HEK293 (cell line): ENCODE measurements around the gene CD19.
"Not testable (repeated sequence)": the region's sequence is repeated elsewhere in the genome, so short reads cannot be mapped to it uniquely, and the experiment has no call there.

ENCODE experiments used
- CTCF ChIA-PET: fragments of 350-600 bp; formaldehyde crosslinking; extraction: SDS; loops from one replicate; lab custom pipeline; 2021; ENCODE audit warnings: antibody characterized with exemption; lab: Yijun Ruan, JAX
- POLR2A ChIA-PET: fragments of 300-600 bp; formaldehyde crosslinking; extraction: SDS; loops from one replicate; lab custom pipeline; 2020; ENCODE audit warnings: antibody characterized with exemption, inconsistent platforms; lab: Yijun Ruan, JAX
- H3K27ac ChIP-seq: fragments of 200-500 bp; sonication (Bioruptor generic); 2 replicates; pipeline ENCODE4 v1.5.1; 2014; ENCODE audit warnings: low read depth, low read length, control low read depth, inconsistent platforms; ENCODE audit errors: extremely low read depth
- H3K36me3 ChIP-seq, 2 experiments: fragments of 200-500 bp in 1 of 2; sonication (Bioruptor generic) in 1 of 2; 1 replicate in 1 of 2; 2 replicates in 1 of 2; pipeline ENCODE4 v1.5.1; 2014 to 2017; ENCODE audit warnings: inconsistent platforms in 2 of 2, low read length in 2 of 2; ENCODE audit not compliant: control insufficient read depth in 2 of 2, insufficient read depth in 1 of 2
- H3K4me1 ChIP-seq: fragments of 200-500 bp; sonication (Bioruptor generic); 2 replicates; pipeline ENCODE4 v1.5.1; 2014; ENCODE audit warnings: mild to moderate bottlenecking, low read length, inconsistent platforms; ENCODE audit not compliant: control insufficient read depth, insufficient read depth
- H3K4me3 ChIP-seq: 2 replicates; pipeline ENCODE4 v1.5.1; 2011; ENCODE audit warnings: low read depth, mild to moderate bottlenecking, control low read depth, low read length, moderate library complexity
- H3K9me3 ChIP-seq: fragments of 200-500 bp; sonication (Bioruptor generic); 2 replicates; pipeline ENCODE4 v1.5.1; 2014; ENCODE audit warnings: low read depth, low read length, inconsistent platforms; ENCODE audit not compliant: control insufficient read depth, insufficient read depth
- GLIS2 ChIP-seq: fragments of 450-650 bp; formaldehyde crosslinking; IDR thresholded peaks from 2 replicates; pipeline ENCODE4 v1.5.1; 2016; ENCODE audit warnings: missing biosample characterization, missing genetic modification characterization
- KLF10 ChIP-seq: fragments of 450-650 bp; IDR thresholded peaks from 2 replicates; pipeline ENCODE4 v1.5.1; 2018; ENCODE audit warnings: missing biosample characterization, mild to moderate bottlenecking, missing genetic modification characterization
- KLF9 ChIP-seq: fragments of 450-650 bp; formaldehyde crosslinking; IDR thresholded peaks from 2 replicates; pipeline ENCODE4 v1.5.1; 2016; ENCODE audit warnings: missing biosample characterization, missing genetic modification characterization, low read depth
- ZFP3 ChIP-seq: fragments of 450-650 bp; formaldehyde crosslinking; IDR thresholded peaks from 2 replicates; pipeline ENCODE4 v1.5.1; 2016; ENCODE audit warnings: low read depth, missing biosample characterization, missing genetic modification characterization
- ZNF121 ChIP-seq: fragments of 450-650 bp; formaldehyde crosslinking; IDR thresholded peaks from 2 replicates; pipeline ENCODE4 v1.5.1; 2016; ENCODE audit warnings: missing biosample characterization, missing genetic modification characterization
- ZNF211 ChIP-seq: fragments of 450-650 bp; formaldehyde crosslinking; IDR thresholded peaks from 2 replicates; pipeline ENCODE4 v1.5.1; 2016; ENCODE audit warnings: low read depth, missing biosample characterization, missing genetic modification characterization
- ZNF433 ChIP-seq: fragments of 450-650 bp; formaldehyde crosslinking; IDR thresholded peaks from 2 replicates; pipeline ENCODE4 v1.5.1; 2016; ENCODE audit warnings: missing biosample characterization, missing genetic modification characterization, low read depth
- ZNF664 ChIP-seq: fragments of 450-650 bp; formaldehyde crosslinking; IDR thresholded peaks from 2 replicates; pipeline ENCODE4 v1.5.1; 2016; ENCODE audit warnings: missing biosample characterization, missing genetic modification characterization
- TF ChIP-seq, protein P1 (sequence below): fragments of 450-650 bp; formaldehyde crosslinking; IDR thresholded peaks from 2 replicates; pipeline ENCODE4 v1.5.1; 2016; ENCODE audit warnings: missing biosample characterization, missing genetic modification characterization, low read depth
- TF ChIP-seq, protein P2 (sequence below): fragments of 450-650 bp; formaldehyde crosslinking; IDR thresholded peaks from 2 replicates; pipeline ENCODE4 v1.5.1; 2016; ENCODE audit warnings: missing biosample characterization, missing genetic modification characterization

Gene CD19

DNA sequence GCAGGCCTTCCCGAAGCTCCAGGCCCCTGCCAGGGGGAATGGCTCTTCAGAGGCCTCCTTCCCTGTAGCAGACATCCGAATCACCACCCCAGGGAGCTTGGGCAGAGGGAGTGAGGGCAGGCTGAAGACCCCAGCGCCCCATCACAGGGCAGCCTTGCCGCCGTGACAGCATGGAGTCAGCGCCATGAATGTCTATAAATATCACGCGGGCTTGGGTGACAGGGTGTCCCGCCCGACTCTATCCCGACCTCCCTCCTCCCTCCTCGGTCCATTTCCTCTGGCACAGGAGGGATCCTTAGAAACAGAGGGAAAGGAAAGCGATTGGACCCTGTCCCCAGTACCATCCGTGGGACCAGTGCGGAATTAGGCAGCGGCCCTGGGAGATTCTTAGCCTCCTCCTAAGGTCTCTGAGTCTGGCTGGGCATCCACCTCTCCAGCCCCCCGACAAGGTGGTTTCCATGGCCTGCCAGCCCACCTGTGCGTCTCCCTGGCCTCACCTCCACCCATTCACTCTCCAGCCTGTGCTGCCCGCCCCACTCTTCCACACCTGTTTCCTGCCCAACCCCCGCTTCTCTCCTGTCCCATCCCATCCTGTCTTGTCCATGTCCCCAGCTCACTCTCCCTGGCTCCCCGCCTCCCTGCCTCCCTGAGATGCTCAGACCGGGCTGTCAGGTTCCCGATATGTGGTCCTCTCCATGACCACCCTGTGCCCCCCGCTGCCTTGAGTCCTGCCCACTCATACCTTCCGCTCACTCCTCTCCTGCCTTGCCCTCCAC lies 48.4 kb upstream of the CD19 start (continued):
- TF ChIP-seq ZNF211 (tag by site-specific recombination) (no peak), KLF9 (tag by site-specific recombination) (no peak)

DNA sequence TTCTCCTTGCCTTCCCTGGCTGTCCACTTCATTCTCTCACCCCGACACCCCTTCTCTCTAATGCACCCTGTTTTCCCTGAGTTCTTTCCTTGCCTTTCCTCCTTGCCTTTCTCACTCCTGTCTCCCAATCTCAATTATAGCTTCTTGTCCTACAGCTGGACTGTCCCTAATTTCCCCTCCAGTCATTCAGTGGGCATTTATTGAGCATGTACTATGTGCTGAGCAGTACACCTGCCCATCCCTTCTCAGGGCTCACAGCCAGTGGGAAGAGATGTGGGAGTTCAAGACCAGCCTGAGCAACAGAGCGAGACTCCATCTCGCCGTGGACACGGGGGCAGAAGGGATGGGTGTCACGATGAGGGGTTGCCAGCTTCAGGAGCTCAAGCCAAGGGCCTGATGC lies 47.7 kb upstream of the CD19 start:
- TF ChIP-seq KLF10 (tag by site-specific recombination) (no peak), ZNF664 (tag by site-specific recombination) (peak; percentile 98), GLIS2 (tag by site-specific recombination) (no peak)

DNA sequence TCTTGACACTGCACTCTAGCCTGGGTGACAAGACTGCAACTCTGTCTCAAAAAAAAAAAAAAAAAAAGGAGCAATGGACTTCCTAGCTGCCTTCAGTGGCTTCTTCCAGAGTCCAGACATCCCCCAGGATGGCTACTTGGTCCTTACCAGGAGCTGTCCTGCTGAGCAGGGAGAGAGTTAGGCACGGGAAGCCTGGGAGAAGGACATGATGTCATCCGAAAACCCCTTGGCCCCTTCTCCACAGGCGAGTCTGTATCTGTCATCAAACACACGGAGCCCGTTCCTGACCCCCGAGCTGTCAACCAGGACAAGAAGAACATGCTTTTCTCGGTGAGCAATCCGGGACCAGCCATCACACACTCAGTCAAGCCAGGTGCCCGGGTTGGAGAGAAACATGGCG lies 44.8 kb upstream of the CD19 start:
- ChIA-PET CTCF (interaction anchor here (1.3 kb wide), 1 partner anchor 13 kb away, joined by 3 read pairs; no protein-coding TSS in a partner anchor), POLR2A (interaction anchor here (0.7 kb wide), 1 partner anchor 26 kb away, joined by 3 read pairs; no protein-coding TSS in a partner anchor)
- Histone ChIP-seq H3K9me3 (no peaks in the 10 kb centered on the region), H3K4me3 (no peak overlapping the region), H3K27ac (no peak overlapping the region), H3K4me1 (no peaks in the 10 kb centered on the region), H3K36me3 (peaks cover 0 to 22% of the 10 kb centered on the region in 2 experiments; a peak in 2 of 3 replicates)
- TF ChIP-seq, protein P1, sequence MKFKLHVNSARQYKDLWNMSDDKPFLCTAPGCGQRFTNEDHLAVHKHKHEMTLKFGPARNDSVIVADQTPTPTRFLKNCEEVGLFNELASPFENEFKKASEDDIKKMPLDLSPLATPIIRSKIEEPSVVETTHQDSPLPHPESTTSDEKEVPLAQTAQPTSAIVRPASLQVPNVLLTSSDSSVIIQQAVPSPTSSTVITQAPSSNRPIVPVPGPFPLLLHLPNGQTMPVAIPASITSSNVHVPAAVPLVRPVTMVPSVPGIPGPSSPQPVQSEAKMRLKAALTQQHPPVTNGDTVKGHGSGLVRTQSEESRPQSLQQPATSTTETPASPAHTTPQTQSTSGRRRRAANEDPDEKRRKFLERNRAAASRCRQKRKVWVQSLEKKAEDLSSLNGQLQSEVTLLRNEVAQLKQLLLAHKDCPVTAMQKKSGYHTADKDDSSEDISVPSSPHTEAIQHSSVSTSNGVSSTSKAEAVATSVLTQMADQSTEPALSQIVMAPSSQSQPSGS (tag by site-specific recombination), result peak; percentile 74
- TF ChIP-seq, protein P2, sequence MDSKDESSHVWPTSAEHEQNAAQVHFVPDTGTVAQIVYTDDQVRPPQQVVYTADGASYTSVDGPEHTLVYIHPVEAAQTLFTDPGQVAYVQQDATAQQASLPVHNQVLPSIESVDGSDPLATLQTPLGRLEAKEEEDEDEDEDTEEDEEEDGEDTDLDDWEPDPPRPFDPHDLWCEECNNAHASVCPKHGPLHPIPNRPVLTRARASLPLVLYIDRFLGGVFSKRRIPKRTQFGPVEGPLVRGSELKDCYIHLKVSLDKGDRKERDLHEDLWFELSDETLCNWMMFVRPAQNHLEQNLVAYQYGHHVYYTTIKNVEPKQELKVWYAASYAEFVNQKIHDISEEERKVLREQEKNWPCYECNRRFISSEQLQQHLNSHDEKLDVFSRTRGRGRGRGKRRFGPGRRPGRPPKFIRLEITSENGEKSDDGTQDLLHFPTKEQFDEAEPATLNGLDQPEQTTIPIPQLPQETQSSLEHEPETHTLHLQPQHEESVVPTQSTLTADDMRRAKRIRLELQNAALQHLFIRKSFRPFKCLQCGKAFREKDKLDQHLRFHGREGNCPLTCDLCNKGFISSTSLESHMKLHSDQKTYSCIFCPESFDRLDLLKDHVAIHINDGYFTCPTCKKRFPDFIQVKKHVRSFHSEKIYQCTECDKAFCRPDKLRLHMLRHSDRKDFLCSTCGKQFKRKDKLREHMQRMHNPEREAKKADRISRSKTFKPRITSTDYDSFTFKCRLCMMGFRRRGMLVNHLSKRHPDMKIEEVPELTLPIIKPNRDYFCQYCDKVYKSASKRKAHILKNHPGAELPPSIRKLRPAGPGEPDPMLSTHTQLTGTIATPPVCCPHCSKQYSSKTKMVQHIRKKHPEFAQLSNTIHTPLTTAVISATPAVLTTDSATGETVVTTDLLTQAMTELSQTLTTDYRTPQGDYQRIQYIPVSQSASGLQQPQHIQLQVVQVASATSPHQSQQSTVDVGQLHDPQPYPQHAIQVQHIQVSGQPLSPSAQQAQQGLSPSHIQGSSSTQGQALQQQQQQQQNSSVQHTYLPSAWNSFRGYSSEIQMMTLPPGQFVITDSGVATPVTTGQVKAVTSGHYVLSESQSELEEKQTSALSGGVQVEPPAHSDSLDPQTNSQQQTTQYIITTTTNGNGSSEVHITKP (tag by site-specific recombination), result peak; percentile 89
- no peak for TF ChIP-seq ZNF433 (tag by site-specific recombination)
- no peak for TF ChIP-seq ZFP3 (tag by site-specific recombination)
- TF ChIP-seq, all 188 proteins: peak for 2

More for the DNA sequence above, 47.7 kb upstream of the CD19 start:
- CTCF ChIA-PET, result interaction anchor here (0.6 to 0.7 kb wide), 2 partner anchors 23 to 29 kb away, joined by 3 read pairs; no protein-coding TSS in a partner anchor
- Histone ChIP-seq H3K4me3 (no peak overlapping the region), H3K4me1 (peaks cover 6% of the 10 kb centered on the region; the same call in 1 of the 2 replicates), H3K36me3 (peaks cover 0 to 18% of the 10 kb centered on the region in 2 experiments; a peak in 2 of 3 replicates), H3K9me3 (no peaks in the 10 kb centered on the region), H3K27ac (no peak overlapping the region)
- POLR2A ChIA-PET, result no interaction called here

DNA sequence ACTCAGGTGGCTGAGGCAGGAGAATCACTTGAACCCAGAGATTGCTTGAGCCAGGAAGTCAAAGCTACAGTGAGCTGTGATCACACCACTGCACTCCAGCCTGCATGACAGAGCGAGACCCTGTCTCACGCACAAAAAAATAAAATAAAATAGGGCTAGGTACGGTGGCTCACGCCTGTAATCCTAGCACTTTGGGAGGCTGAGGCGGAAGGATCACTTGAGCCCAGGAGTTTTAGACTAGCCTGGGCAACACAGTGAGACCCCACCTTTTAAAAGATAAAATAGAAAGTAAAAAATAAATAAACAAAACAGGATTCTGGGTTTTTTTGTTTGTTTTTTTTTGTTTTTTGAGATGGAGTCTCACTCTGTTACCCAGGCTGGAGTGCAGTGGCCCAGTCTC lies 41.4 kb upstream of the CD19 start:
- H3K27ac ChIP-seq, H3K4me3 ChIP-seq, H3K9me3 ChIP-seq, H3K4me1 ChIP-seq, POLR2A ChIA-PET: not testable (repeated sequence)
- TF ChIP-seq ZNF121, result peak; percentile 51; the same call in 1 of the 2 replicates
- CTCF ChIA-PET, result interaction anchor here (0.6 to 0.9 kb wide), 2 partner anchors 49 to 55 kb away, joined by 3 to 4 read pairs; no protein-coding TSS in a partner anchor
- peaks cover 0 to 25% of the 10 kb centered on the region in 2 experiments; a peak in 2 of 3 replicates for H3K36me3 ChIP-seq
